ENCODE data around the gene RIC8B. TPM values are rescaled to one million over a fixed set of nuclear protein-coding genes. Genes with fewer than 3 reads are reported as not detected.

RIC8B gene
- polyA plus RNA-seq, 3 donors, result 2.7 to 3.8 (median 2.7) TPM

GRCh38 chr12:106739318-106739717, 35.2 kb upstream of the RIC8B start:
- Histone ChIP-seq H3K4me1 (ENCODE audit: control insufficient read depth in 1 of 2, insufficient read depth in 2 of 2, low read length in 2 of 2) (peaks cover 8 to 12% of the 10 kb centered on the region in 2 donors), H3K27ac (ENCODE audit: low read depth in 1 of 2, low read length in 2 of 2) (no peak overlapping the region), H2AFZ (ENCODE audit: insufficient read depth, low read depth, low read length, poor library complexity, severe bottlenecking) (no peak overlapping the region), H3K9ac (ENCODE audit: insufficient read depth, low read length, poor library complexity, severe bottlenecking) (no peak overlapping the region), H3K27me3 (ENCODE audit: control insufficient read depth in 2 of 2, insufficient read depth in 2 of 2, low read length in 2 of 2) (peaks cover 16 to 33% of the 10 kb centered on the region in 2 donors), H3K79me2 (ENCODE audit: insufficient read depth, low read length) (no peaks in the 10 kb centered on the region), H4K20me1 (ENCODE audit: insufficient read depth, low read length) (no peaks in the 10 kb centered on the region), H3K4me2 (replicated peaks; ENCODE audit: extremely low read depth, low read length, poor library complexity, severe bottlenecking) (no peak overlapping the region), H3K4me3 (replicated peaks in 1 of 3; ENCODE audit: low read depth in 2 of 3, low read length in 3 of 3) (no peak overlapping the region), H3K9me3 (replicated peaks in 1 of 2; ENCODE audit: control insufficient read depth in 1 of 2, insufficient read depth in 1 of 2, low read length in 2 of 2) (no peaks in the 10 kb centered on the region), H3K36me3 (replicated peaks in 1 of 2; ENCODE audit: control insufficient read depth in 1 of 2, insufficient read depth in 2 of 2, low read length in 2 of 2) (no peaks in the 10 kb centered on the region)
- Mint-ChIP-seq H3K36me3 (no peaks in the 10 kb centered on the region), H3K4me3 (no peak overlapping the region), H3K27ac (peak overlapping the region in 1 of 7 donors; percentile 50), H3K27me3 (ENCODE audit: low read depth in 3 of 3) (peaks cover 25 to 58% (median 34%) of the 10 kb centered on the region in 3 donors), H3K4me1 (peaks cover 8% of the 10 kb centered on the region), H3K9me3 (peaks cover 0 to 2% (median 0%) of the 10 kb centered on the region in 7 donors)
- no peak for TF ChIP-seq CTCF (IDR thresholded peaks at IDR 0.05)
- 80% methylated on average over 1 of the region's 4 CpGs for WGBS (ENCODE audit: insufficient coverage)
- intact Hi-C loops (cut with micrococcal nuclease), result no loop called here
- no peak for DNase-seq

DNA sequence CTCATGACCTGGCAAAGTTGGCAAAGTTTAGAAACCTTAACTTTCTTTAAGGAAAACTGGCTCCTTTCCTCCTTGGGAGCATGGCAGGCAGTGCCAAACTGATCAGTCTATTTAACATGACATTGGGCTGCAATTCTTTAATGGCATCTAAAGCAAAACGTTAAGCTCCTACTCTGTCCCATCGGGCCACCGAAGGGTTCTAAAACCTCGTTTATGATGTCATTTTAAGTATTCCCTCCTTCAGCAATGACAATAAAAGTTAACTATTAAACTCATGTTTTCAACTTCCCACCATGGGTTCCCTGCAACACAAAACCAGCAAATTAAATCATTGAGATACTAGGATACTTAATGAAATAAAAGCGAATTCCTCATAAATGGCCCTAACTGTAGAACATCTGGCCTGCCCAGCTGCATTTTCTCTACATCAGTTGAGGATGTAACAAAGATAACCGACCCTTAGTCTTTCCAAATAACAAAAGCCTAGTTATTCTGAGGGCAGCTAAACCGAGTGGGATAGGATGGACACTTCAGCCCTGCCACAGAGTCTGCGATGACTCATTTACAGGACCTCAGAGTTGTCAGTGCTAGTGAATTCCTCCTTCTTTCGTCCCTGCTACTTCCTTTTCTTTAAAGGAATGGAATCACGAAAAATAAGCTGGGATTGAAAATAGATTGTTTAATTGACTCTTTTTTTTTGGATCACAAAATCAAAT, 34.5 kb upstream of the RIC8B start:
- H3K27ac Mint-ChIP-seq, result no peak overlapping the region
- no peak overlapping the region for H3K27ac ChIP-seq (ENCODE audit: low read depth in 1 of 2, low read length in 2 of 2)
- H3K4me1 Mint-ChIP-seq, result peaks cover 8% of the 10 kb centered on the region
- no peak overlapping the region for H3K4me3 Mint-ChIP-seq
- H3K9me3 ChIP-seq (replicated peaks in 1 of 2; ENCODE audit: control insufficient read depth in 1 of 2, insufficient read depth in 1 of 2, low read length in 2 of 2), result no peaks in the 10 kb centered on the region
- WGBS (ENCODE audit: insufficient coverage), result 83% methylated on average over 5 of the region's 10 CpGs
- H3K27me3 ChIP-seq (ENCODE audit: control insufficient read depth in 2 of 2, insufficient read depth in 2 of 2, low read length in 2 of 2), result peaks cover 22 to 33% of the 10 kb centered on the region in 2 donors
- intact Hi-C loops (cut with micrococcal nuclease), result no loop called here
- H3K79me2 ChIP-seq (ENCODE audit: insufficient read depth, low read length), result no peaks in the 10 kb centered on the region
- H3K36me3 ChIP-seq (replicated peaks in 1 of 2; ENCODE audit: control insufficient read depth in 1 of 2, insufficient read depth in 2 of 2, low read length in 2 of 2), result no peaks in the 10 kb centered on the region
- peak in 1 of 3 donors; percentile 11 for DNase-seq
- H2AFZ ChIP-seq (ENCODE audit: insufficient read depth, low read depth, low read length, poor library complexity, severe bottlenecking), result no peak overlapping the region
- H3K4me2 ChIP-seq (replicated peaks; ENCODE audit: extremely low read depth, low read length, poor library complexity, severe bottlenecking), result no peak overlapping the region
- peaks cover 25 to 59% (median 33%) of the 10 kb centered on the region in 3 donors for H3K27me3 Mint-ChIP-seq (ENCODE audit: low read depth in 3 of 3)
- H3K4me3 ChIP-seq (replicated peaks in 1 of 3; ENCODE audit: low read depth in 2 of 3, low read length in 3 of 3), result no peak overlapping the region
- peaks cover 8 to 12% of the 10 kb centered on the region in 2 donors for H3K4me1 ChIP-seq (ENCODE audit: control insufficient read depth in 1 of 2, insufficient read depth in 2 of 2, low read length in 2 of 2)
- H4K20me1 ChIP-seq (ENCODE audit: insufficient read depth, low read length), result no peaks in the 10 kb centered on the region
- H3K36me3 Mint-ChIP-seq, result no peaks in the 10 kb centered on the region
- no peak for TF ChIP-seq CTCF (IDR thresholded peaks at IDR 0.05)
- H3K9ac ChIP-seq (ENCODE audit: insufficient read depth, low read length, poor library complexity, severe bottlenecking), result no peak overlapping the region
- H3K9me3 Mint-ChIP-seq, result no peaks in the 10 kb centered on the region

All from CD14-positive monocyte (primary cell).